MM.1S (cell line): ENCODE measurements around the gene EPB41L2.

Source experiments
- CTCF ChIP-seq: fragments of 300-600 bp; sonication (generic); IDR thresholded peaks from 2 replicates; pipeline ENCODE4 v1.5.1; 2016; ENCODE audit warnings: antibody characterized with exemption, low read length, mixed read lengths
- EZH2 ChIP-seq: fragments of 300-600 bp; sonication (generic); optimal IDR thresholded peaks from 2 replicates; pipeline ENCODE3; 2017; ENCODE audit warnings: low read depth, mild to moderate bottlenecking, antibody characterized with exemption, low read length, mixed read lengths
- EZH2phosphoT487 ChIP-seq: fragments of 300-600 bp; sonication (generic); IDR thresholded peaks from 2 replicates; pipeline ENCODE4 v1.6.1; 2018; ENCODE audit warnings: antibody characterized with exemption, low read length

DNA sequence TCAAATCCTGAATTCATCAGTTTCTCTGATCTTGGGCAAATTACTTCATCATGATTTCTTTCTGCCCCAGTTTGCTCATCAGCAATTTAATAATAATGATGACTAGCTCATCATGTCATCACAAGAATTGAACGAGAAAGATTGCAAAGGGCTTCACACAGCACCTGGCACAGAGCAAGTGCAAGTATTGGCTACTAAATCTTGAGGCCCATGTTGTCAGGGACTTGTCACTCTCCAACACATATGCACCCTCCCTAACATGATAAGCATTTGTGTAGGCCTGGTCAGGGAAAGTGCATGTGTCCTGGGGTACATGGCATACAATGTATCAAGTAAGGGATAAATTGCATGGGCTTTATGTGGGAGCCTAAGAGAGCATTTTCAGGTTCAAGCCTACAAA lies 229.5 kb downstream of the EPB41L2 start:
- TF ChIP-seq CTCF (no peak), EZH2 (no peak), EZH2phosphoT487 (no peak)
